H1 (cell line): ENCODE measurements around the gene LRTM2. TPM values are rescaled to one million over a fixed set of nuclear protein-coding genes. Genes with fewer than 3 reads are reported as not detected.

Experiments used
- CTCF ChIA-PET: fragments of 300-600 bp; sonication (Branson Sonifier 250); formaldehyde crosslinking; loops from one replicate; lab custom pipeline; 2021; ENCODE audit not compliant: partially characterized antibody; lab: Charles Lee
- POLR2A ChIA-PET: fragments of 300-600 bp; sonication (Branson Sonifier 250); formaldehyde crosslinking; loops from one replicate; lab custom pipeline; 2021; ENCODE audit warnings: inconsistent platforms; ENCODE audit not compliant: partially characterized antibody; lab: Charles Lee
- DNase-seq, 2 experiments: peaks; one replicate each; pipeline versions ENCODE4 v3.0.0 to v3.0.0-alpha.2; 2010 to 2022; ENCODE audit warnings: low spot score in 2 of 2, low read depth in 1 of 2, mixed read lengths in 1 of 2
- FAIRE-seq: peaks from 2 replicates; lab custom pipeline; 2011; peaks lifted over from hg19 to GRCh38; lab: Jason Lieb, UNC
- H2AFZ ChIP-seq: 2 replicates; pipeline ENCODE4 v1.8.1; 2012; ENCODE audit warnings: low read length, inconsistent platforms
- H2AK5ac ChIP-seq: 2 replicates; pipeline ENCODE4 v1.6.1; 2013; ENCODE audit warnings: low read depth, low read length
- H2BK120ac ChIP-seq: replicated peaks from 2 replicates; pipeline ENCODE3; 2013; ENCODE audit warnings: low read depth, low read length, inconsistent platforms
- H2BK12ac ChIP-seq: 2 replicates; pipeline ENCODE4 v1.6.1; 2013; ENCODE audit warnings: low read depth, low read length
- H2BK15ac ChIP-seq: 2 replicates; pipeline ENCODE4 v1.6.1; 2013; ENCODE audit warnings: low read length
- H2BK20ac ChIP-seq: 2 replicates; pipeline ENCODE4 v1.6.1; 2013; ENCODE audit warnings: low read length
- H2BK5ac ChIP-seq: 2 replicates; pipeline ENCODE4 v1.6.1; 2013; ENCODE audit warnings: low read depth, low read length
- H3K14ac ChIP-seq: 2 replicates; pipeline ENCODE4 v1.6.1; 2013; ENCODE audit warnings: inconsistent platforms; ENCODE audit not compliant: insufficient read length
- H3K18ac ChIP-seq: 2 replicates; pipeline ENCODE4 v1.6.1; 2013; ENCODE audit warnings: low read length; ENCODE audit errors: extremely low read depth
- H3K23ac ChIP-seq: 2 replicates; pipeline ENCODE4 v1.6.1; 2013; ENCODE audit warnings: inconsistent platforms; ENCODE audit not compliant: insufficient read length
- H3K23me2 ChIP-seq: 2 replicates; pipeline ENCODE4 v1.6.1; 2013; ENCODE audit warnings: low read depth, low read length
- H3K27ac ChIP-seq: 2 replicates; pipeline ENCODE4 v1.6.1; 2011; ENCODE audit warnings: low read depth, low read length, inconsistent platforms
- H3K27me3 ChIP-seq, 4 experiments: replicated peaks in 1 of 4; 1 replicate in 1 of 4; 2 replicates in 3 of 4; pipeline versions ENCODE4 v1.6.1 to v1.8.1; 2011 to 2013; ENCODE audit warnings: low read length in 3 of 4, mild to moderate bottlenecking in 3 of 4, inconsistent platforms in 2 of 4, mixed read lengths in 2 of 4, moderate library complexity in 1 of 4; ENCODE audit not compliant: control insufficient read depth in 3 of 4, insufficient read depth in 3 of 4; ENCODE audit errors: extremely low read depth in 1 of 4
- H3K36me3 ChIP-seq, 4 experiments: 2 replicates each; pipeline versions ENCODE4 v1.6.1 to v1.8.1; 2011 to 2013; ENCODE audit warnings: mild to moderate bottlenecking in 4 of 4, low read length in 3 of 4, moderate library complexity in 2 of 4, control low read depth in 1 of 4, inconsistent platforms in 1 of 4; ENCODE audit not compliant: insufficient read depth in 4 of 4, control insufficient read depth in 2 of 4
- H3K4ac ChIP-seq: replicated peaks from 2 replicates; pipeline ENCODE3; 2013; ENCODE audit warnings: low read length, low read depth, mixed read lengths, inconsistent platforms; ENCODE audit not compliant: insufficient read length
- H3K4me1 ChIP-seq, 4 experiments: replicated peaks in 1 of 4; 1 replicate in 1 of 4; 2 replicates in 3 of 4; pipeline versions ENCODE4 v1.6.1 to v1.8.1; 2011 to 2013; ENCODE audit warnings: low read length in 3 of 4, inconsistent platforms in 2 of 4, mixed read lengths in 1 of 4; ENCODE audit not compliant: insufficient read depth in 4 of 4, control insufficient read depth in 3 of 4
- H3K4me2 ChIP-seq, 2 experiments: 2 replicates each; pipeline versions ENCODE4 v1.6.1 to v1.8.1; 2011 to 2013; ENCODE audit warnings: low read depth in 2 of 2, low read length in 2 of 2, control low read depth in 1 of 2, inconsistent platforms in 1 of 2, mild to moderate bottlenecking in 1 of 2; ENCODE audit not compliant: insufficient read depth in 1 of 2
- H3K4me3 ChIP-seq, 4 experiments: fragments of 200-600, 300-600 bp in 1 of 4; sonication (generic), shearing (Covaris generic), sonication (Bioruptor Twin) in 1 of 4; 2 replicates each; pipeline versions ENCODE4 v1.5.1 to v1.8.1; 2011 to 2016; ENCODE audit warnings: low read length in 4 of 4, low read depth in 3 of 4, control low read depth in 2 of 4, inconsistent platforms in 2 of 4, mild to moderate bottlenecking in 2 of 4, mixed read lengths in 1 of 4, moderate library complexity in 1 of 4; ENCODE audit not compliant: insufficient read depth in 2 of 4; ENCODE audit errors: extremely low read depth in 1 of 4
- H3K56ac ChIP-seq: replicated peaks from 2 replicates; pipeline ENCODE3; 2013; ENCODE audit warnings: low read depth, mild to moderate bottlenecking, mixed read lengths, low read length, inconsistent platforms; ENCODE audit not compliant: insufficient read length
- H3K79me1 ChIP-seq: 2 replicates; pipeline ENCODE4 v1.6.1; 2013; ENCODE audit warnings: low read depth, low read length, control low read depth
- H3K79me2 ChIP-seq, 2 experiments: 2 replicates each; pipeline versions ENCODE4 v1.6.1 to v1.8.1; 2012 to 2013; ENCODE audit warnings: low read length in 2 of 2, mild to moderate bottlenecking in 2 of 2, inconsistent platforms in 1 of 2; ENCODE audit not compliant: insufficient read depth in 2 of 2, control insufficient read depth in 1 of 2
- H3K9ac ChIP-seq, 4 experiments: replicated peaks in 1 of 4; 1 replicate in 1 of 4; 2 replicates in 3 of 4; pipeline versions ENCODE4 v1.6.1 to v1.8.1; 2011 to 2013; ENCODE audit warnings: low read depth in 3 of 4, low read length in 3 of 4, control low read depth in 2 of 4, mild to moderate bottlenecking in 2 of 4, moderate library complexity in 2 of 4, inconsistent platforms in 1 of 4; ENCODE audit errors: extremely low read depth in 1 of 4
- H3K9me3 ChIP-seq, 2 experiments: 2 replicates each; pipeline versions ENCODE4 v1.6.1 to v1.8.1; 2012 to 2013; ENCODE audit warnings: mild to moderate bottlenecking in 2 of 2, moderate library complexity in 2 of 2, control low read depth in 1 of 2, inconsistent platforms in 1 of 2, low read depth in 1 of 2, low read length in 1 of 2, mixed read lengths in 1 of 2; ENCODE audit not compliant: insufficient read depth in 2 of 2
- H4K20me1 ChIP-seq, 2 experiments: replicated peaks in 1 of 2; 2 replicates each; pipeline versions ENCODE3 to v1.8.1; 2011 to 2013; ENCODE audit warnings: inconsistent platforms in 2 of 2, low read length in 2 of 2, mild to moderate bottlenecking in 1 of 2; ENCODE audit not compliant: insufficient read depth in 2 of 2, control insufficient read depth in 1 of 2
- H4K5ac ChIP-seq: 2 replicates; pipeline ENCODE4 v1.6.1; 2013; ENCODE audit warnings: low read length, low read depth, mixed read lengths, inconsistent platforms; ENCODE audit not compliant: insufficient read length
- H4K8ac ChIP-seq: 2 replicates; pipeline ENCODE4 v1.8.0; 2013; ENCODE audit warnings: mild to moderate bottlenecking, moderate library complexity, low read length, inconsistent platforms; ENCODE audit not compliant: insufficient read depth; ENCODE audit errors: extremely low read depth
- H4K91ac ChIP-seq: replicated peaks from 2 replicates; pipeline ENCODE3; 2013; ENCODE audit warnings: low read length, mixed read lengths, inconsistent platforms; ENCODE audit not compliant: insufficient read length
- BRCA1 ChIP-seq: IDR thresholded peaks from 2 replicates; pipeline ENCODE4 v1.6.1; 2012; ENCODE audit warnings: low read depth, low read length, improper control_type of control experiment
- CREB1 ChIP-seq: IDR thresholded peaks from 2 replicates; pipeline ENCODE4 v1.6.1; 2012; ENCODE audit warnings: inconsistent platforms
- CTCF ChIP-seq, 3 experiments: IDR thresholded peaks; 1 replicate in 2 of 3; 2 replicates in 1 of 3; pipeline versions ENCODE4 v1.5.1 to v1.6.1; 2011; ENCODE audit warnings: low read length in 3 of 3, mild to moderate bottlenecking in 3 of 3, inconsistent platforms in 2 of 3, low read depth in 1 of 3, moderate library complexity in 1 of 3; ENCODE audit not compliant: insufficient read depth in 1 of 3; ENCODE audit errors: control extremely low read depth in 1 of 3
- GTF2F1 ChIP-seq: IDR thresholded peaks from 2 replicates; pipeline ENCODE4 v1.6.1; 2012; ENCODE audit warnings: low read depth, low read length, improper control_type of control experiment, borderline replicate concordance
- HDAC2 ChIP-seq, 2 experiments: fragments of 300-600 bp in 1 of 2; sonication (generic) in 1 of 2; IDR thresholded peaks; 2 replicates each; pipeline ENCODE4 v1.6.1; 2011 to 2012; ENCODE audit warnings: low read depth in 2 of 2, low read length in 2 of 2, mild to moderate bottlenecking in 2 of 2, moderate library complexity in 2 of 2, borderline replicate concordance in 1 of 2, inconsistent platforms in 1 of 2
- KDM5A ChIP-seq: fragments of 200-600 bp; IDR thresholded peaks from 2 replicates; pipeline ENCODE4 v1.7.1; 2012; ENCODE audit warnings: mild to moderate bottlenecking, low read length, inconsistent platforms, mixed read lengths
- NRF1 ChIP-seq: IDR thresholded peaks from 2 replicates; pipeline ENCODE4 v1.6.1; 2011; ENCODE audit warnings: mild to moderate bottlenecking, low read depth, low read length, improper control_type of control experiment
- POLR2AphosphoS5 ChIP-seq: IDR thresholded peaks from 2 replicates; pipeline ENCODE4 v1.6.1; 2011; ENCODE audit warnings: low read depth, low read length
- POU5F1 ChIP-seq: IDR thresholded peaks from 2 replicates; pipeline ENCODE4 v1.6.1; 2011; ENCODE audit warnings: low read depth, mild to moderate bottlenecking, low read length, moderate library complexity
- SIRT6 ChIP-seq: IDR thresholded peaks from one replicate; pipeline ENCODE4 v1.7.1; 2012; ENCODE audit warnings: low read length, inconsistent platforms
- ZNF274 ChIP-seq: IDR thresholded peaks from 2 replicates; pipeline ENCODE4 v1.7.0; 2012; ENCODE audit warnings: low read length, borderline replicate concordance; ENCODE audit errors: extremely low read depth
- WGBS, 2 experiments: shearing (Covaris generic) in 1 of 2; methylation state at CpG; one replicate each; pipeline versions ENCODE4 v1.1.6 to v1.1.7; 2013 to 2015; ENCODE audit warnings: low lambda C conversion rate in 2 of 2, mixed read lengths in 2 of 2, inconsistent platforms in 1 of 2, low coverage in 1 of 2, missing lambda C conversion rate in 1 of 2; ENCODE audit not compliant: insufficient replicate concordance in 2 of 2, insufficient coverage in 1 of 2, insufficient read length in 1 of 2; ENCODE audit errors: extremely low coverage in 1 of 2, missing lambda C conversion rate in 1 of 2; 5-methylcytosine and 5-hydroxymethylcytosine counted together
- polyA plus RNA-seq, 7 experiments: library from polyadenylated mRNA; depleted of rRNA in 3 of 7; stranded (reverse) in 5 of 7; unstranded in 2 of 7; fragments of >200 nt in 5 of 7; fragments of 200-250 nt in 2 of 7; gene quantifications; 1 replicate in 5 of 7; 2 replicates in 1 of 7; 4 replicates in 1 of 7; pipeline versions ENCODE4 v1.2.1 to v1.2.3, GENCODE V29; 2011 to 2013; ENCODE audit warnings: missing spikeins in 2 of 7, mixed read lengths in 2 of 7
- total RNA-seq: library from RNA; stranded (reverse); fragmentation: NEBNext Ultra II Directional; extraction: Animal tissue kit (Norgen Biotek cat#: 25700); gene quantifications from 2 replicates; pipeline ENCODE4 v1.2.1, GENCODE V29; 2021

The LRTM2 gene
- total and polyA plus RNA-seq, 2 of the 8 experiments (the other 6 are each of a cell fraction or from before 2014, with no cell fraction given), result 0.06 TPM; not detected in 1

- DNase-seq, result peak in 1 of 2 experiments; percentile 33
- Histone ChIP-seq H2BK5ac (no peak overlapping the region), H2BK120ac (no peak overlapping the region), H2BK12ac (no peak overlapping the region), H3K4me3 (no peak overlapping the region), H3K23me2 (no peaks in the 10 kb centered on the region), H3K14ac (no peak overlapping the region), H2AFZ (no peak overlapping the region), H3K4ac (no peak overlapping the region), H4K8ac (no peak overlapping the region), H4K91ac (no peak overlapping the region), H3K79me2 (no peaks in the 10 kb centered on the region), H2BK20ac (no peak overlapping the region), H3K9ac (no peak overlapping the region), H3K27me3 (no peaks in the 10 kb centered on the region), H4K5ac (no peak overlapping the region)
- FAIRE-seq, result no peak
- TF ChIP-seq HDAC2 (IDR thresholded peaks at IDR 0.05; ENCODE audit: borderline replicate concordance in 1 of 2, low read depth in 2 of 2, low read length in 2 of 2) (no peak), CTCF (IDR thresholded peaks at IDR 0.05; ENCODE audit: control extremely low read depth in 1 of 3, insufficient read depth in 1 of 3, low read depth in 1 of 3, low read length in 3 of 3) (no peak), BRCA1 (no peak), CREB1 (no peak), NRF1 (no peak), ZNF274 (no peak), GTF2F1 (no peak), POLR2AphosphoS5 (no peak), KDM5A (no peak), SIRT6 (no peak), POU5F1 (no peak)
- TF ChIP-seq, all 59 proteins: peak for 0
- H2BK15ac ChIP-seq, result no peak overlapping the region
- WGBS, 2 experiments, result 85% methylated on average over 5 of the region's 5 CpGs; no CpG with 5 or more reads in 1 of the 2 experiments
- H3K4me2 ChIP-seq, result no peak overlapping the region
- no peak overlapping the region for H3K18ac ChIP-seq
- no peaks in the 10 kb centered on the region for H4K20me1 ChIP-seq
- no peaks in the 10 kb centered on the region for H3K79me1 ChIP-seq
- H3K27ac ChIP-seq, result no peak overlapping the region
- no peak overlapping the region for H2AK5ac ChIP-seq
- no peak overlapping the region for H3K56ac ChIP-seq
- no peaks in the 10 kb centered on the region for H3K4me1 ChIP-seq
- no peak overlapping the region for H3K23ac ChIP-seq
- CTCF ChIA-PET, result interaction anchor here (1.5 to 2.3 kb wide), 2 partner anchors 61 to 88 kb away, joined by 3 to 10 read pairs; no protein-coding TSS in a partner anchor
- no peaks in the 10 kb centered on the region for H3K9me3 ChIP-seq
- POLR2A ChIA-PET, result no interaction called here
- no peaks in the 10 kb centered on the region for H3K36me3 ChIP-seq
Measured at GRCh38 chr12:1878695-1879094, 58.3 kb downstream of the LRTM2 start.
